ENCODE results near the gene TBC1D7. TPM values are rescaled to one million over a fixed set of nuclear protein-coding genes. Genes with fewer than 3 reads are reported as not detected.

TBC1D7 gene
- total RNA-seq, 1 experiment from 2014 or later, result 152 TPM

- no peaks in the 10 kb centered on the region for H3K9me3 Mint-ChIP-seq (ENCODE audit: unreplicated experiment)
- Histone ChIP-seq H3K4me3 (ENCODE audit: low read depth, low read length) (no peak overlapping the region), H3K9me3 (0 out of 2 replicates have a peak, but pooled peaks cover 6% of the 10 kb centered on the region), H3K36me3 (ENCODE audit: control insufficient read depth, insufficient read depth, low read length) (no peaks in the 10 kb centered on the region), H3K4me1 (no peaks in the 10 kb centered on the region), H3K27me3 (replicated peaks; ENCODE audit: control insufficient read depth, insufficient read depth, low read length) (no peaks in the 10 kb centered on the region)
- CTCF ChIA-PET, result no interaction called here
- no peaks in the 10 kb centered on the region for H3K27me3 Mint-ChIP-seq (ENCODE audit: insufficient read depth, unreplicated experiment)
- POLR2A ChIA-PET, result no interaction called here
- no peaks in the 10 kb centered on the region for H3K36me3 Mint-ChIP-seq (ENCODE audit: insufficient read depth, unreplicated experiment)
- no peak overlapping the region for H3K27ac Mint-ChIP-seq (ENCODE audit: unreplicated experiment)
- intact Hi-C loops (cut with micrococcal nuclease; ENCODE audit: unreplicated experiment), result no loop called here
- BruUV-seq (replicated peaks), result no TSS peak
- DNase-seq, result no peak
- no peak overlapping the region for H3K4me3 Mint-ChIP-seq (ENCODE audit: unreplicated experiment)
- no peak for TF ChIP-seq CTCF (IDR thresholded peaks at IDR 0.05; ENCODE audit: insufficient read depth in 1 of 2, low read depth in 1 of 2, low read length in 1 of 2, severe bottlenecking in 1 of 2, unreplicated experiment in 1 of 2)
- peaks cover 4% of the 10 kb centered on the region for H3K4me1 Mint-ChIP-seq (ENCODE audit: low read depth, unreplicated experiment)
These were observed 20.2 kb upstream of the TBC1D7 start for GRCh38 chr6:13348334-13349113.

- no peak for DNase-seq
- Mint-ChIP-seq H3K4me1 (ENCODE audit: low read depth, unreplicated experiment) (no peaks in the 10 kb centered on the region), H3K9me3 (ENCODE audit: unreplicated experiment) (peaks cover 12% of the 10 kb centered on the region), H3K36me3 (ENCODE audit: insufficient read depth, unreplicated experiment) (no peaks in the 10 kb centered on the region), H3K4me3 (ENCODE audit: unreplicated experiment) (no peak overlapping the region), H3K27ac (ENCODE audit: unreplicated experiment) (no peak overlapping the region), H3K27me3 (ENCODE audit: insufficient read depth, unreplicated experiment) (no peaks in the 10 kb centered on the region)
- Histone ChIP-seq H3K4me3 (ENCODE audit: low read depth, low read length) (no peak overlapping the region), H3K9me3 (peaks cover 5% of the 10 kb centered on the region; the same call in 1 of the 2 replicates), H3K4me1 (no peaks in the 10 kb centered on the region), H3K27me3 (replicated peaks; ENCODE audit: control insufficient read depth, insufficient read depth, low read length) (no peaks in the 10 kb centered on the region), H3K36me3 (ENCODE audit: control insufficient read depth, insufficient read depth, low read length) (no peaks in the 10 kb centered on the region)
- no peak for TF ChIP-seq CTCF (IDR thresholded peaks at IDR 0.05; ENCODE audit: insufficient read depth in 1 of 2, low read depth in 1 of 2, low read length in 1 of 2, severe bottlenecking in 1 of 2, unreplicated experiment in 1 of 2)
- ChIA-PET CTCF (no interaction called here), POLR2A (no interaction called here)
- intact Hi-C loops (cut with micrococcal nuclease; ENCODE audit: unreplicated experiment), result no loop called here
- no TSS peak for BruUV-seq (replicated peaks)
These were observed 17.9 kb upstream of the TBC1D7 start for GRCh38 chr6:13346245-13346644.

GRCh38 chr6:13342414-13343019, 14.2 kb upstream of the TBC1D7 start:
- H3K27me3 Mint-ChIP-seq (ENCODE audit: insufficient read depth, unreplicated experiment), result no peaks in the 10 kb centered on the region
- Histone ChIP-seq H3K36me3 (ENCODE audit: control insufficient read depth, insufficient read depth, low read length) (no peaks in the 10 kb centered on the region), H3K4me1 (no peaks in the 10 kb centered on the region), H3K27me3 (replicated peaks; ENCODE audit: control insufficient read depth, insufficient read depth, low read length) (no peaks in the 10 kb centered on the region), H3K4me3 (ENCODE audit: low read depth, low read length) (no peak overlapping the region), H3K9me3 (peaks cover 5% of the 10 kb centered on the region; the same call in 1 of the 2 replicates)
- no peak for DNase-seq
- TF ChIP-seq CTCF (IDR thresholded peaks at IDR 0.05; ENCODE audit: insufficient read depth in 1 of 2, low read depth in 1 of 2, low read length in 1 of 2, severe bottlenecking in 1 of 2, unreplicated experiment in 1 of 2), result no peak
- H3K36me3 Mint-ChIP-seq (ENCODE audit: insufficient read depth, unreplicated experiment), result no peaks in the 10 kb centered on the region
- ChIA-PET POLR2A (no interaction called here), CTCF (no interaction called here)
- no peak overlapping the region for H3K27ac Mint-ChIP-seq (ENCODE audit: unreplicated experiment)
- no TSS peak for BruUV-seq (replicated peaks)
- no peaks in the 10 kb centered on the region for H3K4me1 Mint-ChIP-seq (ENCODE audit: low read depth, unreplicated experiment)
- H3K9me3 Mint-ChIP-seq (ENCODE audit: unreplicated experiment), result peaks cover 12% of the 10 kb centered on the region
- intact Hi-C loops (cut with micrococcal nuclease; ENCODE audit: unreplicated experiment), result no loop called here
- no peak overlapping the region for H3K4me3 Mint-ChIP-seq (ENCODE audit: unreplicated experiment)

Data from Caco-2 (cell line).